Nephron progenitor cell (in vitro differentiated cells): Measurements from ENCODE around the gene LRBA.
"Not testable (repeated sequence)": the region's sequence is repeated elsewhere in the genome, so short reads cannot be mapped to it uniquely, and the experiment has no call there.

Experiments used
- DNase-seq: peaks from one replicate; pipeline ENCODE4 v3.0.0; 2021
- H3K27ac Mint-ChIP-seq: 2 replicates; pipeline ENCODE4 v1.8.0; 2021; ENCODE audit warnings: mild to moderate bottlenecking, moderate library complexity, mixed read lengths
- H3K27me3 Mint-ChIP-seq: 2 replicates; pipeline ENCODE4 v1.8.0; 2021; ENCODE audit warnings: mild to moderate bottlenecking, low read depth, mixed read lengths; ENCODE audit not compliant: poor library complexity
- H3K36me3 Mint-ChIP-seq: 2 replicates; pipeline ENCODE4 v1.8.0; 2021; ENCODE audit warnings: low read depth, mixed read lengths
- H3K4me1 Mint-ChIP-seq: 2 replicates; pipeline ENCODE4 v1.8.0; 2021; ENCODE audit warnings: mixed read lengths
- H3K4me3 Mint-ChIP-seq: 2 replicates; pipeline ENCODE4 v1.8.0; 2021; ENCODE audit warnings: mild to moderate bottlenecking, moderate library complexity, mixed read lengths
- H3K9me3 Mint-ChIP-seq: 2 replicates; pipeline ENCODE4 v1.8.0; 2021; ENCODE audit warnings: mild to moderate bottlenecking, moderate library complexity, mixed read lengths
- TF ChIP-seq, protein P1 (sequence below): fragments of 200-600 bp; sonication (generic); IDR thresholded peaks from 2 replicates; pipeline ENCODE4 v1.5.0; 2021; ENCODE audit warnings: antibody characterized with exemption

LRBA gene

DNA sequence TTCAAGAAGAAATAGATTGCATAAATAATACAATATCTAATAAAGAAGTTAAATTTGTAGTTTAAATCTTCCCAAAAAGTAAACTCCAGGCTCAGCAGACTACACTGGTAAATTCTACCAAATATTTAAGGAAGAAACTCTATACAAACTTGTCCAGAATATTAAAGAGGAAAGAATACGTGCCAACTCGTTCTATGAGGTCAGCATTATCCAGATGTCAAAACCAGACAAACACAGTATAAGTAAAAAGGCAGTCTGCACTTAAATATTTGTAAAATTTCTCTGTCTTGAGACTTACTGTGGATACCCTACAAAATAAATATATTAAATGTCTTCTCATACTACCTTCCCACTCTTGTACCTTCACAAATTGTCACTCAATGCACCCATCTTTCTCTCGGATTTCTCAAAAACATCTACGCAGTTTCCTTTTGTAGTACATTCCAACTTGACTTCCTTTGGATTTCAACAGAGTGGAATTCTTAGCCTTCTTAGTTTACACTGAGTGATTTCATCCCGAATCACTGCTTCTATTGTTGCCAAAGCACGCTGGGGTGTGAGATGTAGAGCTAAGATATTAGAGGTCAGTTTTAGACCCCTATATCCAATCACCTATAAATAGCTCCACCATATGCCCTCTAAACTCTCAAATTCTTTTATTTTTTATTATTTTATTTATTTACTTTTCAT is 504.8 kb downstream of the LRBA start:
- Mint-ChIP-seq H3K27ac (no peak overlapping the region), H3K27me3 (no peaks in the 10 kb centered on the region), H3K9me3 (peaks cover 15% of the 10 kb centered on the region), H3K36me3 (no peaks in the 10 kb centered on the region), H3K4me3 (no peak overlapping the region), H3K4me1 (no peaks in the 10 kb centered on the region)
- TF ChIP-seq, protein P1, sequence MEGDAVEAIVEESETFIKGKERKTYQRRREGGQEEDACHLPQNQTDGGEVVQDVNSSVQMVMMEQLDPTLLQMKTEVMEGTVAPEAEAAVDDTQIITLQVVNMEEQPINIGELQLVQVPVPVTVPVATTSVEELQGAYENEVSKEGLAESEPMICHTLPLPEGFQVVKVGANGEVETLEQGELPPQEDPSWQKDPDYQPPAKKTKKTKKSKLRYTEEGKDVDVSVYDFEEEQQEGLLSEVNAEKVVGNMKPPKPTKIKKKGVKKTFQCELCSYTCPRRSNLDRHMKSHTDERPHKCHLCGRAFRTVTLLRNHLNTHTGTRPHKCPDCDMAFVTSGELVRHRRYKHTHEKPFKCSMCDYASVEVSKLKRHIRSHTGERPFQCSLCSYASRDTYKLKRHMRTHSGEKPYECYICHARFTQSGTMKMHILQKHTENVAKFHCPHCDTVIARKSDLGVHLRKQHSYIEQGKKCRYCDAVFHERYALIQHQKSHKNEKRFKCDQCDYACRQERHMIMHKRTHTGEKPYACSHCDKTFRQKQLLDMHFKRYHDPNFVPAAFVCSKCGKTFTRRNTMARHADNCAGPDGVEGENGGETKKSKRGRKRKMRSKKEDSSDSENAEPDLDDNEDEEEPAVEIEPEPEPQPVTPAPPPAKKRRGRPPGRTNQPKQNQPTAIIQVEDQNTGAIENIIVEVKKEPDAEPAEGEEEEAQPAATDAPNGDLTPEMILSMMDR, result no peak
- DNase-seq, result no peak

DNA sequence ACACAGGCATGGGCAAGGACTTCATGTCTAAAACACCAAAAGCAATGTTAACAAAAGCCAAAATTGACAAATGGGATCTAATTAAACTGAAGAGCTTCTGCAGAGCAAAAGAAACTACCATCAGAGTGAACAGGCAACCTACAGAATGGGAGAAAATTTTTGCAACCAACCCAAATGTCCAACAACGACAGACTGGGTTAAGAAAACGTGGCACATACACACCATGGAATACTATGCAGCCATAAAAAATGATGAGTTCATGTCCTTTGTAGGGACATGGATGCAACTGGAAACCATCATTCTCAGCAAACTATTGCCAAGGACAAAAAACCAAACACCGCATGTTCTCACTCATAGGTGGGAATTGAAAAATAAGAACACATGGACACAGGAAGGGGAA is 507.4 kb downstream of the LRBA start:
- H3K4me1 Mint-ChIP-seq, H3K4me3 Mint-ChIP-seq, H3K27me3 Mint-ChIP-seq, DNase-seq, H3K36me3 Mint-ChIP-seq, H3K27ac Mint-ChIP-seq: not testable (repeated sequence)
- H3K9me3 Mint-ChIP-seq, result peaks cover 32% of the 10 kb centered on the region

DNA sequence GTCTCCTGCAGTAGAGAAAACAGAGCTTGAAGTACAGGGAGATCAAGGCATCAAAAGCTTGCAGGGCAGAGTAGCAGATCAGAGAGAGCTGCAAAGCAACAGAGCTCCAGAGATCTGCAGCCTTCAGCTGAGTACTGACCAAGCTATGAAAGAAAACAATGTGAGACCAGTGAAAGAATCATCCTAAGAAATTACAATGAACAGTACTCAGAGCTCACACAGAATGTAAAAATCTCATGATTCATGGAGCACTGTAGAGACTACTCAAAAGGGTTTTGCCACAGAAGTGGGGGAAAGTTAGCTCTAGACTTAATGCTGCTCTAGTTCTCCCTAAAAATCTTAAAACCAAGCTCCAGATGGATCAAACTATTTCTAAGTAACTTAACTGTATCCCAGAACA is 513.1 kb downstream of the LRBA start:
- DNase-seq, result no peak

DNA sequence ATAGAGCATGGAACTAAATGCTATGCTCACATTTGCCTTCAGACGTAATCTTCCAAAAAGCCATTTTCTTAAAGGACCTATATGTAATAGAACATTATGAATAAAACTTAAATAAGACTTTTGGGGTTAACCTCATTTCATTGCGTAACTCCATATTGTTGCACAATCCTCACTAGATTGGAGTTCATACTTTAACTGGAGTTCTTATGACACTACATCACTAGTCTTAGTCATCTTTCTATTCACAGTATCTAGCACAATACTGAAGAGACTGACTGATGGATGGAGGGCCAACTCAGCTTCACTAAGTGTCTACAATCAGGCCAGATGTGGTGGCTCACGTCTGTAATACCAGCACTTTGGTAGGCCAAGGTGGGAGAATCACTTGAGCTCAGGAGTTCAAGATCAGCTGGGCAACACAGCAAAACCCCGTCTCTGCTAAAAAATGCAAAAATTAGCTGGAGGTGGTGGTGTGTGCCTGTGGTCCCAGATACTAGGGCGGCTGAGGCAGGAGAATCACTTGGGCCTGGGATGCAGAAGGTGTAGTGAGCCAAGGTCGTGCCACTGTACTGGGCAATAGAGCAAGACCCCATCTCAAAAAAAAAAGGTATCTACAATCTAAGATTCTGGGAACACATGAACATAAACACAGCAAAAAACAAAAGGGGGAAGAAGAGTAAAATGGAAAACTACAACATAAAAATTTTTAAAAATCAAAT is 513.9 kb downstream of the LRBA start:
- no peak for DNase-seq
- Mint-ChIP-seq H3K4me1 (no peaks in the 10 kb centered on the region), H3K36me3 (peaks cover 24% of the 10 kb centered on the region)

More for the DNA sequence above, 513.1 kb downstream of the LRBA start:
- H3K36me3 Mint-ChIP-seq, result peaks cover 24% of the 10 kb centered on the region
- TF ChIP-seq, protein P1, result no peak
- peaks cover 43% of the 10 kb centered on the region for H3K9me3 Mint-ChIP-seq
- H3K4me1 Mint-ChIP-seq, result no peaks in the 10 kb centered on the region
- H3K27me3 Mint-ChIP-seq, result peaks cover 4% of the 10 kb centered on the region
- no peak overlapping the region for H3K27ac Mint-ChIP-seq
- no peak overlapping the region for H3K4me3 Mint-ChIP-seq

DNA sequence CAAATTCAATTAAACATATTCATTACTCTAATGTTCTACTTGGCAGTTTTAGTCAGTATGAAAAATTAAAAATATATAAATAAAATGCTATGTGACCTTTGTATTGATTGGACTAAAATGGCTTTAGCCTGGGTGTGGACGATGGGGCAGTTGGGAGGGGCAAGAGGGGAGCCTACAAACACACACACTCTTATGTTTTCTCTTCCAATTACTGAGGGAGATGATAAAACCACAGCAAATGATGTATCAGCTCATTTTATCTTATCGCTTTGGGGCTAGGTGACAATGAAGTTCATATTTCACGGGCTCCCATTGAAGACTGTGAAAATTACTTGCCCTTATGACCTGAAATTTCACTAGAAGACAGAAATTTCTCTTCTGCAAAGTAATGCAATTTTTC is 517.5 kb downstream of the LRBA start:
- Mint-ChIP-seq H3K27me3 (no peaks in the 10 kb centered on the region), H3K36me3 (peaks cover 14% of the 10 kb centered on the region), H3K4me3 (no peak overlapping the region), H3K27ac (no peak overlapping the region), H3K4me1 (no peaks in the 10 kb centered on the region), H3K9me3 (peaks cover 16% of the 10 kb centered on the region)
- TF ChIP-seq, protein P1, result no peak
- no peak for DNase-seq

More for the DNA sequence above, 513.9 kb downstream of the LRBA start:
- TF ChIP-seq, protein P1, result no peak
- Mint-ChIP-seq H3K27ac (no peak overlapping the region), H3K4me3 (no peak overlapping the region), H3K27me3 (peaks cover 4% of the 10 kb centered on the region), H3K9me3 (peaks cover 39% of the 10 kb centered on the region)

DNA sequence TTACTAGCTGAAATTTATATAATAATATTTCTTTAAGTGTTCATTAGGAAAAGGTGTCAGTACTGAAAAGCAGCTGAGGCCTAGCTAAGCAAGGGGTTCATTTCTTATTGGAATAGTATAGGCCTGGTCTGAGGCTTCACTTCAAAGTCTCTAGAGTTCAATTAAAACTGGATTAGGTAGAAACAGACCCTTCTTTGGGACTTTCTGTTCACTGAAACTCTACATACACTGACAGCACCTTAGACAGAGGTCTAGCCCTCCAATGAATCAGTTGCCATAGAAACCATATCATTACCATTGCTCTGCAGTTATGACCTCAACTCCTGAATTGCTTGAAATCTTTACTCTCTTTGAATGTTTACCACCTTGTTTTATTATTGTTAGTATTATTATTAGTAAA is 519.5 kb downstream of the LRBA start:
- Mint-ChIP-seq H3K4me3 (no peak overlapping the region), H3K9me3 (no peaks in the 10 kb centered on the region), H3K27ac (no peak overlapping the region), H3K4me1 (no peaks in the 10 kb centered on the region), H3K27me3 (no peaks in the 10 kb centered on the region), H3K36me3 (no peaks in the 10 kb centered on the region)
- DNase-seq, result no peak
- TF ChIP-seq, protein P1, result no peak
